B cell (primary cell): ENCODE measurements around the gene GUCY1A1. TPM values are rescaled to one million over a fixed set of nuclear protein-coding genes. Genes with fewer than 3 reads are reported as not detected.

Source experiments
- ATAC-seq: fragments of 200-7000 bp; cut with Tn5 transposase; one replicate; pipeline ENCODE4 v1.10.0; 2021; ENCODE audit warnings: low read depth, mild to moderate bottlenecking, moderate number of reproducible peaks, moderate library complexity
- CTCF ChIA-PET: fragments of 350-600 bp; sonication (Branson Sonifier 250); formaldehyde crosslinking; loops from one replicate; lab custom pipeline; 2021; ENCODE audit warnings: antibody characterized with exemption, inconsistent platforms; lab: Charles Lee
- POLR2A ChIA-PET: fragments of 350-600 bp; sonication (Branson Sonifier 250); formaldehyde crosslinking; loops from one replicate; lab custom pipeline; 2021; ENCODE audit warnings: antibody characterized with exemption; lab: Charles Lee
- DNase-seq: peaks from one replicate; pipeline ENCODE4 v3.0.0; 2013
- H2AFZ ChIP-seq: 2 replicates; pipeline ENCODE4 v1.6.1; 2012; ENCODE audit warnings: mild to moderate bottlenecking, low read depth, low read length; ENCODE audit not compliant: insufficient read depth, poor library complexity, severe bottlenecking
- H3K27ac ChIP-seq, 2 donors: 1 replicate in 1 of 2; 2 replicates in 1 of 2; pipeline ENCODE4 v1.5.1; 2012 to 2013; ENCODE audit warnings: low read length in 2 of 2, mild to moderate bottlenecking in 2 of 2, moderate library complexity in 1 of 2
- H3K27me3 ChIP-seq, 4 experiments: fragments of 200-600 bp in 1 of 4; sonication (generic) in 1 of 4; replicated peaks in 1 of 4; 1 replicate in 2 of 4; 2 replicates in 2 of 4; pipeline versions ENCODE4 v1.6.1 to v1.7.0; 2013 to 2016; ENCODE audit warnings: low read length in 3 of 4, mild to moderate bottlenecking in 2 of 4, mixed read lengths in 1 of 4, moderate library complexity in 1 of 4; ENCODE audit not compliant: insufficient read depth in 4 of 4, control insufficient read depth in 3 of 4; ENCODE audit errors: control extremely low read depth in 1 of 4
- H3K36me3 ChIP-seq, 2 experiments: replicated peaks in 1 of 2; 1 replicate in 1 of 2; 2 replicates in 1 of 2; pipeline versions ENCODE4 v1.6.1 to v1.7.1; 2013; ENCODE audit warnings: low read length in 1 of 2; ENCODE audit not compliant: insufficient read depth in 2 of 2, control insufficient read depth in 1 of 2; ENCODE audit errors: control extremely low read depth in 1 of 2, extremely low read depth in 1 of 2
- H3K4me1 ChIP-seq, 2 donors: fragments of 200-600 bp in 1 of 2; sonication (generic) in 1 of 2; 1 replicate in 1 of 2; 2 replicates in 1 of 2; pipeline versions ENCODE4 v1.5.1 to v1.6.1; 2013 to 2017; ENCODE audit warnings: low read length in 2 of 2; ENCODE audit not compliant: control insufficient read depth in 2 of 2, insufficient read depth in 2 of 2
- H3K4me2 ChIP-seq: replicated peaks from 2 replicates; pipeline ENCODE3; 2012; ENCODE audit warnings: mild to moderate bottlenecking, low read depth, low read length; ENCODE audit not compliant: poor library complexity, severe bottlenecking
- H3K4me3 ChIP-seq, 5 experiments: fragments of 200-600 bp in 1 of 5; sonication (generic) in 1 of 5; 1 replicate in 3 of 5; 2 replicates in 2 of 5; pipeline versions ENCODE4 v1.5.1 to v1.7.0; 2011 to 2016; ENCODE audit warnings: low read length in 4 of 5, mild to moderate bottlenecking in 4 of 5, low read depth in 2 of 5, control low read depth in 1 of 5, moderate library complexity in 1 of 5; ENCODE audit not compliant: insufficient read depth in 1 of 5; ENCODE audit errors: control extremely low read depth in 1 of 5, extremely low read depth in 1 of 5
- H3K79me2 ChIP-seq: fragments of 200-600 bp; sonication (generic); one replicate; pipeline ENCODE4 v1.6.0; 2016; ENCODE audit warnings: low read length; ENCODE audit not compliant: control insufficient read depth, insufficient read depth
- H3K9ac ChIP-seq: fragments of 200-600 bp; sonication (generic); 2 replicates; pipeline ENCODE4 v1.6.1; 2017; ENCODE audit warnings: mild to moderate bottlenecking, low read length, moderate library complexity
- H3K9me3 ChIP-seq, 3 donors: one replicate each; pipeline versions ENCODE4 v1.6.1 to v1.7.1; 2013; ENCODE audit warnings: low read length in 2 of 3; ENCODE audit not compliant: control insufficient read depth in 2 of 3, insufficient read depth in 1 of 3; ENCODE audit errors: control extremely low read depth in 1 of 3
- H4K20me1 ChIP-seq: 2 replicates; pipeline ENCODE4 v1.6.0; 2012; ENCODE audit warnings: mild to moderate bottlenecking, low read length; ENCODE audit not compliant: insufficient read depth, control insufficient read depth, poor library complexity, severe bottlenecking
- H3K27ac Mint-ChIP-seq: one replicate; pipeline ENCODE4 v1.8.0; 2021; ENCODE audit warnings: mixed read lengths
- H3K27me3 Mint-ChIP-seq: one replicate; pipeline ENCODE4 v1.8.0; 2021; ENCODE audit warnings: mixed read lengths
- H3K4me1 Mint-ChIP-seq: one replicate; pipeline ENCODE4 v1.8.0; 2021; ENCODE audit warnings: mixed read lengths
- H3K4me3 Mint-ChIP-seq: one replicate; pipeline ENCODE4 v1.8.0; 2021; ENCODE audit warnings: mixed read lengths
- H3K9me3 Mint-ChIP-seq: one replicate; pipeline ENCODE4 v1.8.0; 2022; ENCODE audit warnings: mixed read lengths; ENCODE audit not compliant: insufficient read depth
- CTCF ChIP-seq: fragments of 200-600 bp; IDR thresholded peaks from one replicate; pipeline ENCODE4 v1.8.0; 2022; ENCODE audit warnings: antibody characterized with exemption, mild to moderate bottlenecking
- EZH2 ChIP-seq: IDR thresholded peaks from 2 replicates; pipeline ENCODE4 v1.6.1; 2012; ENCODE audit warnings: borderline replicate concordance, low read depth, mild to moderate bottlenecking, moderate library complexity, low read length; ENCODE audit not compliant: insufficient read depth, poor library complexity, severe bottlenecking
- WGBS: methylation state at CpG from one replicate; pipeline ENCODE4 v1.1.5; 2013; ENCODE audit warnings: missing lambda C conversion rate; ENCODE audit not compliant: insufficient coverage; 5-methylcytosine and 5-hydroxymethylcytosine counted together
- intact Hi-C: fragments of 100-400 bp; cut with micrococcal nuclease; formaldehyde crosslinking; loops from one replicate; pipeline ENCODE4 v1.10.0; 2022
- polyA plus RNA-seq: library from polyadenylated mRNA; depleted of rRNA; stranded (reverse); fragments of >200 nt; gene quantifications from 2 replicates; pipeline ENCODE4 v1.2.3, GENCODE V29; 2012
- total RNA-seq, 2 donors: library from RNA; stranded (reverse); fragments of 120-200 nt in 1 of 2; gene quantifications; 1 replicate in 1 of 2; 2 replicates in 1 of 2; pipeline versions ENCODE4 v1.2.3 to v1.2.4, GENCODE V29; 2013 to 2022

Gene GUCY1A1
- total and polyA plus RNA-seq, 2 donors (not counting 1 experiment from before 2014, with no cell fraction given), result 0.12 to 0.25 TPM

DNA sequence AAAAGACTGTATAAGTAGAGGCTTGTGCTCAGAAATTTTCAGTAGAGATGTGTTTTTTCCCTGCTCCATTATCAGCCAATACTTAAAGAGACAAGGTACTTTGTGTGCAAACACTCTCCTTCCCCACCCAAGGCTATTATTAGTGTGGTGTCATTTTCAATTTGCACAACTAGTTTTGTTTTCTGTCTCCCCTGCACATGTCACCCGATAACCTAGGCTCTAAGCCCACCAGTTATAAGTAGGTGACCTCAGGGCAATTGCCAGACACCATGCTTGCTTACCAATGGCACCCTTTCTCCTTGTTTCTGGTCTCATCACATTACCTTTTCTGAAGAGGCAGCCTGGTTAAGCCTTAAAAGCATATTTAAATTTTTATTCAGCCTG is 8.0 kb upstream of the GUCY1A1 start:
- peaks cover 0 to 1% (median 0%) of the 10 kb centered on the region in 3 donors for H3K9me3 ChIP-seq
- no peak overlapping the region for H3K27ac ChIP-seq
- H3K4me1 ChIP-seq, result no peaks in the 10 kb centered on the region
- no peak overlapping the region for H3K4me2 ChIP-seq
- Mint-ChIP-seq H3K27me3 (peaks cover 7% of the 10 kb centered on the region), H3K27ac (no peak overlapping the region), H3K9me3 (no peaks in the 10 kb centered on the region), H3K4me1 (no peaks in the 10 kb centered on the region), H3K4me3 (no peak overlapping the region)
- TF ChIP-seq EZH2, result no peak
- no peak for TF ChIP-seq CTCF
- H2AFZ ChIP-seq, result no peak overlapping the region
- DNase-seq, result no peak
- H3K36me3 ChIP-seq, result no peaks in the 10 kb centered on the region
- no peak overlapping the region for H3K9ac ChIP-seq
- H3K4me3 ChIP-seq, result no peak overlapping the region
- H3K79me2 ChIP-seq, result no peaks in the 10 kb centered on the region
- WGBS, result 40% methylated on average over 1 of the region's 1 CpG
- CTCF ChIA-PET, result no interaction called here
- H4K20me1 ChIP-seq, result no peaks in the 10 kb centered on the region
- intact Hi-C loops, result no loop called here
- POLR2A ChIA-PET, result no interaction called here
- ATAC-seq, result no peak
- H3K27me3 ChIP-seq, result no peaks in the 10 kb centered on the region

DNA sequence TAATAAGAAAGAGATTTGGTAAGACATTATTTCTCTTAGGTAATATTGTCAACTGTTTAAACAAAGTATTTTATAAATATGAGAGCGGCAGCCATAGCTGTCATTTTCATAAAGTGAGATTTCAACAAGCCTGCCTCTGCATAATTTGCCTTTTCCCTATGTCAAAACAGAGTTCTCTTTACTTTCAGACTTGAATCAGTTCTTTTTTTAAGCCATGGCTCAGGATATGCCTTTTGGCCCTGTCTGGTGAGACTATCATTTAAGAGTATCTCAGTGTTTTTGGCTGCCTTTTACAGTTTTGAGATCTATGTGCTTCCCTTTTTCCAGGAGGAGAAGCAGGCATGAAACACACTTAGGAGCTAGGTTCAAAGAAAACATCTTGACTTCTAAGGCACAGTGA is 7.5 kb upstream of the GUCY1A1 start:
- H3K4me1 ChIP-seq, result no peaks in the 10 kb centered on the region
- no peak for DNase-seq
- ChIA-PET CTCF (no interaction called here), POLR2A (no interaction called here)
- no peak overlapping the region for H3K27ac Mint-ChIP-seq
- H3K4me2 ChIP-seq, result no peak overlapping the region
- ATAC-seq, result no peak
- no peaks in the 10 kb centered on the region for H3K9me3 Mint-ChIP-seq
- H3K4me3 Mint-ChIP-seq, result no peak overlapping the region
- H3K36me3 ChIP-seq, result no peaks in the 10 kb centered on the region
- H3K27me3 ChIP-seq, result no peaks in the 10 kb centered on the region
- no peaks in the 10 kb centered on the region for H4K20me1 ChIP-seq
- no peak overlapping the region for H3K4me3 ChIP-seq
- WGBS, result no CpG with 5 or more reads among the region's 1 CpG
- peaks cover 0 to 1% (median 0%) of the 10 kb centered on the region in 3 donors for H3K9me3 ChIP-seq
- H3K27ac ChIP-seq, result no peak overlapping the region
- H3K4me1 Mint-ChIP-seq, result no peaks in the 10 kb centered on the region
- H3K27me3 Mint-ChIP-seq, result peaks cover 8% of the 10 kb centered on the region
- no peak overlapping the region for H3K9ac ChIP-seq
- no peak overlapping the region for H2AFZ ChIP-seq
- H3K79me2 ChIP-seq, result no peaks in the 10 kb centered on the region
- intact Hi-C loops, result no loop called here
- TF ChIP-seq EZH2 (no peak), CTCF (no peak)
